HL-60/S4 (cell line): Measurements from ENCODE around the gene TPRG1L.

ENCODE experiments used
- in situ Hi-C: fragments of 300-500 bp; cut with MboI; formaldehyde crosslinking; loops from 2 replicates; pipeline ENCODE4 v1.14.3; 2022; ENCODE audit warnings: low sequenced_read_pairs

The TPRG1L gene

DNA sequence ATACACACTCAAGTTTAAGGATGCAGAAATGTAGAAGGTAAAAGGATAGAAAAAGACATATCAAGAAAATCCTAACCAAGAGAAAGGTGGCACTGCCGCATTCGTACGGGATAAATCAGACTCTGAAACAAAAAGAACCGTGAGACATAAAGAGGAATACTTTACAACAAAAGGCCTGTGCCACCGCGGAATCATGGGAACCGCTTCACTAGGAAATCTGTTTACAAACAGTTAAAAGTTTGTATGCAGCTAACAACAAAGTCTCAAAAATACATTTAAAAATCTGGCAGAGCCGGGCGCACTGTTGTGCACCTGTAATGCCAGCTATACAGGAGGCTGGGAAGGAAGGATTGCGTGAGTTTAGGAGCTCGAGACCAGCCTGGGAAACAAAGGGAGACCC, 17.0 kb downstream of the TPRG1L start:
- in situ Hi-C loops: no loop called here

DNA sequence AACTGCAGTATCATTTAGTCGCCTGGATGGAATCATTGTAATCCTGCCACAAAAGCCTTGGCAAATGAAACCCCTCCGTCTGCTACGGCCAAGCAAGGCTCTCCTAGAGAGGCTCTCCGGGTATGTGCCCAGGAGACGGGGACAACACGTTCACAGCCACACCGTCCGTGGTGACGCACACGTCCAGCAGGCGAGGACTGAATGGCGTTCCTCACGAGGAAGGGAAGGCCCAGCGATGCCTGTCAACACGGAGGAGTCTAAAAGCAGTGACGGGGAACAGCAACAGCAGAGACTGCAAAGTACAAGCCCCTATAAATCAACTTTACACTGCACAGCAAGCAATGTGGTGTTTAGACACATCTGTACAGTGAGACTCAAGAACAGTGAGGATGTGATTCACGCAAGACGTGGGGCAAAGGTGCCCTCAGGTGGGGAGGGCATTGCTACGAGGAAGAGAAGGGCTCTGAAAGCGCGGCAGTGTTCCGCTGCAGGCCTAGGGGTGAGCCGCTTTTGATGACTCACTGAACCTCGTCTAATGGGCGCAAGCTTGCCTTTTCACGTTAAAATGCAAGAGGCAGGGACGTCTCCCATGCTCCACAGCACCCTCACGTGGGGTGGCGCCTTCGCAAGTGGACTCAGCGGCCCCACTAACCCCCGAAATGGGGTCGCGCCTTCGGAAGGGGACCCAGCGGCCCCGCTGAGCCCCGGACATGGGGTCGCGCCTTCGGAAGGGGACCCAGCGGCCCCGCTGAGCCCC, 18.3 kb downstream of the TPRG1L start:
- in situ Hi-C loops: no loop called here

DNA sequence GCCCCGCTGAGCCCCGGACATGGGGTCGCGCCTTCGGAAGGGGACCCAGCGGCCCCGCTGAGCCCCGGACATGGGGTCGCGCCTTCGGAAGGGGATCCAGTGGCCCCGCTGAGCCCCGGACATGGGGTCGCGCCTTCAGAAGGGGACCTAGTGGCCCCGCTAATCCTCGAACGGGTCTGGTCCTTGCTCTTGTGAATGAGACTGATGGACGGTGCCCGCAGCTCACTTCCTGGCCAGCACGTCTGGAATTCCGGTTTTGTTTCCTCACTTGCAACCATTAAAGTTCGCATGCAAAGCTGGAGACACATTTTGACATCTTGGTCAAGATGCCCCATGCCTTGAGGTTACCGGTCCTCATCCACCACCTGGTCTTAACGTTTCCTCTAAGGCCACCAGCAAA, 19.5 kb downstream of the TPRG1L start:
- in situ Hi-C loops: no loop called here

- in situ Hi-C loops: no loop called here
Observed at GRCh38 chr1:3645247-3645646, 20.4 kb downstream of the TPRG1L start.

DNA sequence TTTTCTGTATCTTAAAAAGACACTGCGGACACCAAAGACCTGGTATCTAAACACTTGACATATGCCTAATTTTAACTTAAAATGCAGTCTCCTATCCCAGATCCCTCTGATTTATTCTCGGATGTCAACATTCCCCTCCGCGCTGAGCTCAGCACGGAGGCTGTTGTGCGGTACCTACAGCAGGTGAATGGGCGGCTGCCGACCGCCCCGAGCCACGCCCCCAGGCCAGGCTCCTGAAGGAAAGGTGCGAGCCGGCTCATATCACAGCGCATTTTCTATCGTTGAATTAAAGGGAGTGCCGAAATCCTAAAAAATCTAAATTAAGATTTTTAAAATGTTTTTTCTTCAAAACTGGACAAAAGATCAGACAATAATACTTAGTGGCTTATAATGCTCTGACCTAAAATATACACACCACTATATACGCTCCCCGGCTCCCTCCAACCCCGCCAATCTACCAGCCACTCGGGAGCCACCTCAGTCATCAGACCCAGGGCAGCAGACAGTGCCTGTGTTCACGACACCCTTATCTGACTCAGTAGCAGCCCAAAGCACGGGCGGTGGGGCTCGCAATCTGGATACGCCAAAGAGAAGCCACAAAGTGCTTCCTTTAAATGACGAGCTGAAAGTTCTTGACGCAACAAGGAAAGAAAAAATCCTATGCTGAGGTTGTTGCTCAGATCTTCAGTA, 21.0 kb downstream of the TPRG1L start:
- in situ Hi-C loops: no loop called here

- in situ Hi-C loops: no loop called here
Observed at GRCh38 chr1:3646596-3646995, 21.8 kb downstream of the TPRG1L start.

GRCh38 chr1:3649342-3650247, 24.8 kb downstream of the TPRG1L start, which contains the start of gene WRAP73:
Gene WRAP73 (minus strand): TSS chr1:3650103. CDS start chr1:3649999, 104 bp downstream.
- in situ Hi-C loops: no loop called here

DNA sequence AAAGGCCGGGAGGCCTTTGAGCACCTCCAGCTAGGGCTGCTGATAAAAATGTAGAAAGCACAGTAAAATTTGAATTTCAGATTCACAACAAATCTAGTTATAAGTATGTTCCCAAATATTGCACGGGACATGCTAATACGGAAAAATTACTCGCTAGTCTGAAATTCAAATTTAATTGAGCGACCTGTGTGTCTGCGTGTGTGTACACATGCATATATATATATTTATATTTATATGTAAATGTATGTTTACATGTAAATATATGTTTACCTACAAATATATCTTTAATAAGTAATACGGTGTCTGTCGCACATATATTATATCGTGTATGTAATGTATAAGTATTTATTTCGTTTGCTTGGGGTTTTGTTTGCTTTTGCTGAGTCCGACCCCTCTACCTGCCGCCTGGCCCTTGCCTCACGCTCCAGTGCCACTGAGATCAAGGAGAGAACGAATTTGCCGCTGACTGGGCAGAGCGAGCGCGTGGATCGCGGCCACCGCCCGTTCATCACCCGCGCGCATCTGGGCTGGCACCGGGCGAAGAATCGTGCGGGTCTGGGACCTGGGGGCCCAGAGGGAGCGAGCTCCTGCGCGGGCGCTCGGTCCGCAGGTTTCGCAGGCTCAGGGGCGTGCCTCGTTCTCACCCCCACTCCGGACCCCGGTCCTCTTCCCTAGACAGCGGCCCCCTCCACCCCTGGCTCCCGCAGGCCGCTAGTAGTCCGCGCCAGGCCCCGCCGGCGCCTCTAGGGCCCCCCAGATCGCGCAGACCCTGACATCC, 25.6 kb downstream of the TPRG1L start:
- in situ Hi-C loops: no loop called here

- in situ Hi-C loops: no loop called here
Observed at GRCh38 chr1:3651026-3651929, 26.5 kb downstream of the TPRG1L start.

- in situ Hi-C loops: no loop called here
Observed at GRCh38 chr1:3651930-3652547, 27.2 kb downstream of the TPRG1L start, which contains the start of gene TP73. Gene TP73 (plus strand): TSS chr1:3652516. CDS start chr1:3682366, 29,850 bp downstream.

DNA sequence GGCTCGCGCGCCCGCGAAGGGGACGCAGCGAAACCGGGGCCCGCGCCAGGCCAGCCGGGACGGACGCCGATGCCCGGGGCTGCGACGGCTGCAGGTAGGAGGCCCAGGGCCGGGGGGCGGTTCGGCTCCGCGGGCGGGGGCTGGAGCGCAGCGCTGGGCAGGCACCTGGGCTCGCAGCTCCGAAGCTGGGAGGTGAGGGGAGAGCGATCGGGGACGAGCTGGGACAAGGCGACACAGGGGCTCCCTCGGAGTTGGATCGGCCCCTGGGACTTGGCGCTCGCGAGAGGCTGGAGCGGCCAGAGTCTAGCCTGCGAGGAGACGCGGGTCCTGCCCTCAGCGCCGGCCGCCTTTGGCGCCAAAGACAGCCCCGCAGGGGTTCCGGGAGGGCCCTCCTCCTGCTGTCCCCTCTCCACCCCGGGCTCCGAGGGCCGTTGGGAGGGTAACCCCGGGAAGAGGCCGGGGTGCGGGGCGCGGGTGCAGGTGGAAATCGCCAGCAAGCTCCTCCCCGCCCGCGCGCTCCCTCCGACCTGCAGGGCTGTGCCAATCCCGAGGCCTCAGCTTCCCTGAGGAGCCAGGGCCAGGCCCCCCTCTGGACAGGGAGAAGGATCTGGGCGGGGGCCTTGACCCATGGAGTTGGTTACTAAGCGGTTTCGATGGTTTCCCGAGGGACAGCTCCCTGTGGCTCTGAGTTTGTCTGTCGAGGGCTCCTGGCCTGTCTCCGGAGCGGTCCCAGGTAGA, 27.9 kb downstream of the TPRG1L start:
- in situ Hi-C loops: no loop called here

DNA sequence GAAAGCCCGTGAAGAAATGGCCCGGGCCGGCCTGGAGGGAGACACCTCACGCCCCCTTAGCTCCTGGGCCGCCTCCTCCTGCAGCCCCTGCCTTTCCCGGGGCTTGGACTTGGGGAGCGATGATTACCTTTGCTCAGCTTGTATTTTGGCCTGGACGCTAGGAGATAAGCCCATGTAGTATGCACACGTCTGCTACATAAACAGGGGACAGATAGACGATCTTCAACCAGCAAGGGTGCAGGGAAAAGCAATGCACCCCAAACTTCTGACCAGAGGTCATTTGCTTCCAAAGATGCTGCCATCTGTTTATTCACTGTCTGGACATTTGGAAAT, 28.4 kb downstream of the TPRG1L start:
- in situ Hi-C loops: no loop called here

DNA sequence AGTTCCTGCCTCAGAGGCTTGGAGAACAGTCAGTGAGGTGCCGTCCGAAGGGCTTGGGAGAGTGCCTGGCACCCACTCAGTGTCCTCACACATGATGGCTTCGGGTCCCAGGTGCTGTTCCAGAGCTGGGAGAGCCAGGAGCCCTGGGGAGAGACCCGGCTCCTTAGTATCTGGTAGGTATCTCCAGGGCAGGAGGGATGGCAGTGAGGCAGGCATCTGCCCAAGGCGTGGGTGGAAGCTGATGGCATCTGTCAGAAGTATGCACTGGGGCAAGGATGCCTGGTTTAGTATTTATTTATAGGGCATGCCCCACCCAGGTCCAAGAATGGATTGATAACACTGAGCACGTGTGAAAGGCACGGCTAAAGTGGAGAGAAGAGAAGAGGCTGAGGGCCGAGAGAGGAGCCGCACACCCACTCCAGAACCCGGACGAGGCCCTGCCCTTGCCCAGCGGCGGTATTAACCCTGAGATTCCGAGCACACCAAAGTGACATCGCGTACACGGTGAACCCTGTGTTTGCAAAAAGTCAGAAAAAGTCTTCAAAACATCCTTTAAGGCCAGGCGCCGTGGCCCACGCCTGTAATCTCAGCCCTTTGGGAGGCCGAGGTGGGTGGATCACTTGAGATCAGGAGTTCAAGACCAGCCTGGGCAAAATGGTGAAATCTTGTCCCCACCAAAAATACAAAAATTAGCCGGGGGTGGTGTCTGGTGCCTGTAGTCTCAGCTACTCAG, 29.9 kb downstream of the TPRG1L start:
- in situ Hi-C loops: no loop called here

- in situ Hi-C loops: no loop called here
Observed at GRCh38 chr1:3656450-3657095, 31.8 kb downstream of the TPRG1L start.

DNA sequence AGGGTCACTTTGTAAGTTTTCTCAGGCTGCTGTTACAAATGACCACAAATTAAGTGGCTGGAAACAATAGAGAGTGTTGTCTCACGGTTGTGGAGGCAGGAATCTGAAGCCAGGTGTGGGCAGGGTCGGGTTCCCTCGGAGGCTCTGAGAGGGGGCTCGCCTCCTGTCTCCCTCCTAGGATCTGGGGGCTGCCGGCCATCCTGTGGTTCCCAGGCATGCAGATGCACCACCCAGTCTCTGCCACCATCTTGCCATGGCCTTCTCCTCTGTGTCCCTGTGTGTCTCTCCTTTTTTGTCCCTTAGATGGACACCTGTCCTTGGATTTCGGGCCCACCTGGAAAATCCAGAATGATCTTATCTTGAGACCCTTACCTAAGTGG, 32.3 kb downstream of the TPRG1L start:
- in situ Hi-C loops: no loop called here

DNA sequence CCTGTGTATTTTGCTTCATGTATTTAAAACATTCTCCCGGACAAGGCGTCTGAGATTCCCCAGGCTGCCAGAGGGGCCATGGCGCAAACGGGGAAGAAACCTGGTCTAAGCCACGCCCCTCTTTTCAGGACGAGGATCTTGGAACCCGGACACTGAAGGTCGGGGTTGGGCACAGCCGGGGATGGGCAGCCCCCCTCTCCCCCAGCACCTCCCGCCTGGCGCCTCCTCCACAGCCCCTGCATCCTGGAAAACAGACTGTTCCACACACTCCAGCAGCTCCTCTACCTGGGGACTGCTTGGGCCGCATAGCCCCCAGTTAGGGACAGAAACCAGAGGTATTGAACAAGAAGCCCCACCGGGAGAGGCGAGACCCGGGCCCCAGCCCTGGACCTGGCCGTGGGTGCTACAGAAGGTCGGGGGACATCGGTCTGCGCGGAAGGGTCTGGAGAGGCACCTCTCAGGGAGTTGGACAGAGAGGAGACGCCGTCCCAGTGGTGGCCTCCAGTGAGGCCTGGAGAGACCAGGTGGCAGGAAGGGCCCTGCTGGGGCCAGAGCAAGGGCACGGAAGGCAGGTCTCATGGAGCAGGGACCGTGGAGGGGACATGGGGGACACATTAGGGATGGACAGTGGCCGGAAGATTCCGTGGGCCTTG, 32.9 kb downstream of the TPRG1L start:
- in situ Hi-C loops: no loop called here

- in situ Hi-C loops: no loop called here
Observed at GRCh38 chr1:3658231-3658615, 33.4 kb downstream of the TPRG1L start.
